Keratinocyte (primary cell): ENCODE measurements around the gene SYTL2. TPM values are rescaled to one million over a fixed set of nuclear protein-coding genes. Genes with fewer than 3 reads are reported as not detected.
A peak's percentile ranks its signal among the peaks of the same experiment; 100 is the strongest.

Source experiments
- DNase-seq: peaks from one replicate; pipeline ENCODE4 v3.0.0-alpha.2; 2011; ENCODE audit warnings: low read depth, missing footprints, low spot score
- FAIRE-seq: peaks from 2 replicates; lab custom pipeline; 2011; peaks lifted over from hg19 to GRCh38; lab: Jason Lieb, UNC
- H2AFZ ChIP-seq: 2 replicates; pipeline ENCODE4 v1.6.0; 2012; ENCODE audit warnings: low read length, control low read depth, inconsistent platforms; ENCODE audit not compliant: control insufficient read depth
- H3K27ac ChIP-seq: 2 replicates; pipeline ENCODE4 v1.5.1; 2011; ENCODE audit warnings: low read length; ENCODE audit not compliant: control insufficient read depth, insufficient read depth
- H3K27me3 ChIP-seq: 3 replicates; pipeline ENCODE4 v1.6.0; 2011; ENCODE audit warnings: low read length; ENCODE audit not compliant: control insufficient read depth, insufficient read depth; ENCODE audit errors: extremely low read depth
- H3K36me3 ChIP-seq, 2 experiments: 2 replicates in 1 of 2; 3 replicates in 1 of 2; pipeline ENCODE4 v1.5.1; 2011; ENCODE audit warnings: low read length in 2 of 2, mild to moderate bottlenecking in 1 of 2; ENCODE audit not compliant: control insufficient read depth in 2 of 2, insufficient read depth in 2 of 2; ENCODE audit errors: extremely low read depth in 1 of 2
- H3K4me1 ChIP-seq: 3 replicates; pipeline ENCODE4 v1.5.1; 2011; ENCODE audit warnings: low read length; ENCODE audit not compliant: control insufficient read depth, insufficient read depth; ENCODE audit errors: extremely low read depth
- H3K4me2 ChIP-seq: 3 replicates; pipeline ENCODE4 v1.6.0; 2011; ENCODE audit warnings: low read depth, low read length; ENCODE audit not compliant: control insufficient read depth, insufficient read depth; ENCODE audit errors: extremely low read depth
- H3K4me3 ChIP-seq, 3 experiments: fragments of 200-600 bp in 1 of 3; sonication (generic) in 1 of 3; 2 replicates in 2 of 3; 3 replicates in 1 of 3; pipeline ENCODE4 v1.5.1; 2011 to 2016; ENCODE audit warnings: low read length in 3 of 3, mild to moderate bottlenecking in 3 of 3, control low read depth in 2 of 3, inconsistent platforms in 1 of 3, low read depth in 1 of 3, mixed read lengths in 1 of 3, mixed run types in 1 of 3, moderate library complexity in 1 of 3; ENCODE audit not compliant: control insufficient read depth in 2 of 3, insufficient read depth in 2 of 3; ENCODE audit errors: extremely low read depth in 1 of 3
- H3K79me2 ChIP-seq: 2 replicates; pipeline ENCODE4 v1.6.0; 2012; ENCODE audit warnings: low read length; ENCODE audit not compliant: control insufficient read depth, insufficient read depth
- H3K9ac ChIP-seq: 3 replicates; pipeline ENCODE4 v1.6.0; 2011; ENCODE audit warnings: low read length; ENCODE audit not compliant: control insufficient read depth, insufficient read depth; ENCODE audit errors: extremely low read depth
- H3K9me1 ChIP-seq: 3 replicates; pipeline ENCODE4 v1.6.0; 2011; ENCODE audit warnings: low read length; ENCODE audit not compliant: control insufficient read depth, insufficient read depth; ENCODE audit errors: extremely low read depth
- H3K9me3 ChIP-seq: 2 replicates; pipeline ENCODE4 v1.5.1; 2012; ENCODE audit warnings: low read depth, low read length; ENCODE audit not compliant: control insufficient read depth
- H4K20me1 ChIP-seq: 3 replicates; pipeline ENCODE4 v1.6.0; 2011; ENCODE audit warnings: low read length; ENCODE audit not compliant: control insufficient read depth, insufficient read depth; ENCODE audit errors: extremely low read depth
- EZH2 ChIP-seq: IDR thresholded peaks from one replicate; pipeline ENCODE4 v1.6.1; 2012; ENCODE audit warnings: inconsistent platforms, mild to moderate bottlenecking, low read length, moderate library complexity
- dilution Hi-C: fragments of 300-500 bp; cut with MboI; formaldehyde crosslinking; loops from one replicate; pipeline ENCODE4 v1.7.0; 2020; ENCODE audit warnings: low sequenced_read_pairs; ENCODE audit not compliant: extremely low pct_ligation_motif_present
- polyA plus RNA-seq, 5 experiments: library from polyadenylated mRNA; depleted of rRNA in 3 of 5; stranded (reverse) in 3 of 5; stranded (forward) in 1 of 5; unstranded in 1 of 5; fragments of >200 nt; gene quantifications; 1 replicate in 1 of 5; 2 replicates in 3 of 5; 3 replicates in 1 of 5; pipeline versions ENCODE4 v1.2.1 to v1.2.3, GENCODE V29; 2011 to 2012; ENCODE audit warnings: missing spikeins in 2 of 5, low read depth in 1 of 5, low replicate concordance in 1 of 5
- TF ChIP-seq, protein P1 (sequence below), 3 experiments: IDR thresholded peaks in 1 of 3; conservative IDR thresholded peaks in 1 of 3; optimal IDR thresholded peaks in 1 of 3; 2 replicates in 2 of 3; 3 replicates in 1 of 3; pipeline versions ENCODE3 to v1.5.1; 2011; ENCODE audit warnings: low read length in 3 of 3, mild to moderate bottlenecking in 3 of 3, moderate library complexity in 2 of 3, control low read depth in 1 of 3, inconsistent platforms in 1 of 3; ENCODE audit not compliant: insufficient read depth in 2 of 3; ENCODE audit errors: extremely low read depth in 1 of 3

SYTL2 gene
- polyA plus RNA-seq, 1 donor (not counting 4 experiments of a cell fraction or from before 2014, with no cell fraction given), result 3.1 TPM

GRCh38 chr11:85665733-85666132, 145.2 kb downstream of the SYTL2 start:
- no peaks in the 10 kb centered on the region for H3K36me3 ChIP-seq
- FAIRE-seq (no peak), DNase-seq (no peak)
- H3K4me1 ChIP-seq, result peaks cover 11% of the 10 kb centered on the region
- TF ChIP-seq EZH2, result no peak
- TF ChIP-seq, protein P1, sequence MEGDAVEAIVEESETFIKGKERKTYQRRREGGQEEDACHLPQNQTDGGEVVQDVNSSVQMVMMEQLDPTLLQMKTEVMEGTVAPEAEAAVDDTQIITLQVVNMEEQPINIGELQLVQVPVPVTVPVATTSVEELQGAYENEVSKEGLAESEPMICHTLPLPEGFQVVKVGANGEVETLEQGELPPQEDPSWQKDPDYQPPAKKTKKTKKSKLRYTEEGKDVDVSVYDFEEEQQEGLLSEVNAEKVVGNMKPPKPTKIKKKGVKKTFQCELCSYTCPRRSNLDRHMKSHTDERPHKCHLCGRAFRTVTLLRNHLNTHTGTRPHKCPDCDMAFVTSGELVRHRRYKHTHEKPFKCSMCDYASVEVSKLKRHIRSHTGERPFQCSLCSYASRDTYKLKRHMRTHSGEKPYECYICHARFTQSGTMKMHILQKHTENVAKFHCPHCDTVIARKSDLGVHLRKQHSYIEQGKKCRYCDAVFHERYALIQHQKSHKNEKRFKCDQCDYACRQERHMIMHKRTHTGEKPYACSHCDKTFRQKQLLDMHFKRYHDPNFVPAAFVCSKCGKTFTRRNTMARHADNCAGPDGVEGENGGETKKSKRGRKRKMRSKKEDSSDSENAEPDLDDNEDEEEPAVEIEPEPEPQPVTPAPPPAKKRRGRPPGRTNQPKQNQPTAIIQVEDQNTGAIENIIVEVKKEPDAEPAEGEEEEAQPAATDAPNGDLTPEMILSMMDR (optimal IDR thresholded peaks at IDR 0.05 in 1 of 3, IDR thresholded peaks at IDR 0.05 in 1 of 3, conservative IDR thresholded peaks at IDR 0.05 in 1 of 3; ENCODE audit: extremely low read depth in 1 of 3, insufficient read depth in 2 of 3, low read length in 3 of 3), result no peak
- no peak overlapping the region for H3K9ac ChIP-seq
- H3K9me1 ChIP-seq, result no peaks in the 10 kb centered on the region
- H3K79me2 ChIP-seq, result peaks cover 41% of the 10 kb centered on the region
- H2AFZ ChIP-seq, result peak overlapping the region; percentile 92
- H3K4me2 ChIP-seq, result no peak overlapping the region
- H3K4me3 ChIP-seq, result no peak overlapping the region
- H3K9me3 ChIP-seq, result no peaks in the 10 kb centered on the region
- no peak overlapping the region for H3K27ac ChIP-seq
- H4K20me1 ChIP-seq, result peaks cover 20% of the 10 kb centered on the region
- H3K27me3 ChIP-seq, result no peaks in the 10 kb centered on the region
- dilution Hi-C loops, result no loop called here

DNA sequence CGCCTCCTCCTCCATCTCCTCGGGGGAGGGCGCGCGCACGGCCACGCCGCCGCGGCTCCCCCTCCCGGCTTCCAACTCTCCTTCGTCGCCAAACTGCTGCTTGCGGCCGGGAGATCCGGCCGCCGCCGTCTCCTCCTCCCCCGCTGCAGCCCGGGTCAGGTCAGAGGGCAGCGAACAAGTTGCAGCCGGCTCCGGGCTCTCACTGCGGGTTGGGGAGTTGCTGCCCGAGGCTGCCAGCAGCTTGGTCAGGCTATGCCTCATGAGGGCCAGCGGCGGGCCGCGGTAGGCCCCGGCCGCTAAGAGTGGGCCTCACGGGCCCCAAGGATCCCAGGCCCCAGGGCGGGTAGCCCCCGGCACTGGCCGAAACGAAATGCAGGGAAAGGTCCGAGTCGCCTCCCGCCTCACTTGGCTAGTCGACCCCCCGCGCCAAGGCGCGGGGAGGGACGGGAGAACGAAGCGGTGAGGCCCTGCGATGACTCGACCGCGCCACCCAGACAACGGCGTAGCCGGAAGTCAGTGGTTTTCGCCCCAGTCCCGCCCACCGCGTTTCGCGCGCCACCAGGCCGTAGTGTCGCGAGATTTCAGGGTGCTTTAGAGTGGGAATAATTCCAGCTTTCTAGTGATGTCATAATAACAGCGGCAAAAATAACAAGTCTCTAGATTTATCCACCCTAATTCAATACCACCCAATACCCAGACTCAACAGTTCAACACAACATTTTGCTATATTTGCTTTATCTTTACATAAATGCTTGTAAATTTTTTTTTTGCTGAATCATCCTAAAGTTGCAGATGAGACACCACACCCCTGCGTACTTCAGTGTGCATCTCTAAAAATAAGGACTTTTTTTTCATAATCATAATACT, 146.1 kb downstream of the SYTL2 start, which contains the start of gene CREBZF:
CREBZF (minus strand) TSS at position 515 of the 867 bp plus-strand sequence; CDS start at position 261, 254 bp downstream.
- H3K79me2 ChIP-seq, result peaks cover 50% of the 10 kb centered on the region
- H3K9ac ChIP-seq, result peak within 1 kb of the TSS; percentile 96
- TF ChIP-seq, protein P1 (optimal IDR thresholded peaks at IDR 0.05 in 1 of 3, IDR thresholded peaks at IDR 0.05 in 1 of 3, conservative IDR thresholded peaks at IDR 0.05 in 1 of 3; ENCODE audit: extremely low read depth in 1 of 3, insufficient read depth in 2 of 3, low read length in 3 of 3), result no peak
- TF ChIP-seq EZH2, result no peak
- peak within 1 kb of the TSS; percentile 80 to 95 (median 86) for H3K4me3 ChIP-seq
- no peaks in the 10 kb centered on the region for H3K36me3 ChIP-seq
- H3K9me1 ChIP-seq, result no peaks in the 10 kb centered on the region
- no peaks in the 10 kb centered on the region for H3K9me3 ChIP-seq
- no peaks in the 10 kb centered on the region for H3K27me3 ChIP-seq
- dilution Hi-C loops, result no loop called here
- FAIRE-seq (peak; percentile 17), DNase-seq (peak; percentile 44)
- H4K20me1 ChIP-seq, result peaks cover 20% of the 10 kb centered on the region
- peak within 1 kb of the TSS; percentile 95 for H3K27ac ChIP-seq
- peak within 1 kb of the TSS; percentile 95 for H3K4me2 ChIP-seq
- peaks cover 16% of the 10 kb centered on the region for H3K4me1 ChIP-seq
- H2AFZ ChIP-seq, result peak within 1 kb of the TSS; percentile 92
